Stimulated activated CD8-positive, alpha-beta memory T cell treated with anti-CD3 and anti-CD28 coated beads, Interleukin-15, amount 100 ng/mL, for 1 hour (primary cell): ENCODE data around the gene ITFG1.
"Not testable (repeated sequence)": the region's sequence is repeated elsewhere in the genome, so short reads cannot be mapped to it uniquely, and the experiment has no call there.

Experiments
- DNase-seq: peaks from one replicate; pipeline ENCODE4 v3.0.0-alpha.2; 2020; ENCODE audit warnings: low read depth

ITFG1 gene

GRCh38 chr16:47473004-47473403 is 12.1 kb upstream of the ITFG1 start:
- DNase-seq, result not testable (repeated sequence)

GRCh38 chr16:47470810-47471209 is 9.9 kb upstream of the ITFG1 start:
- DNase-seq, result no peak

GRCh38 chr16:47470211-47470610 is 9.3 kb upstream of the ITFG1 start:
- no peak for DNase-seq

- no peak for DNase-seq
Observed at GRCh38 chr16:47469227-47469626, 8.4 kb upstream of the ITFG1 start.

DNA sequence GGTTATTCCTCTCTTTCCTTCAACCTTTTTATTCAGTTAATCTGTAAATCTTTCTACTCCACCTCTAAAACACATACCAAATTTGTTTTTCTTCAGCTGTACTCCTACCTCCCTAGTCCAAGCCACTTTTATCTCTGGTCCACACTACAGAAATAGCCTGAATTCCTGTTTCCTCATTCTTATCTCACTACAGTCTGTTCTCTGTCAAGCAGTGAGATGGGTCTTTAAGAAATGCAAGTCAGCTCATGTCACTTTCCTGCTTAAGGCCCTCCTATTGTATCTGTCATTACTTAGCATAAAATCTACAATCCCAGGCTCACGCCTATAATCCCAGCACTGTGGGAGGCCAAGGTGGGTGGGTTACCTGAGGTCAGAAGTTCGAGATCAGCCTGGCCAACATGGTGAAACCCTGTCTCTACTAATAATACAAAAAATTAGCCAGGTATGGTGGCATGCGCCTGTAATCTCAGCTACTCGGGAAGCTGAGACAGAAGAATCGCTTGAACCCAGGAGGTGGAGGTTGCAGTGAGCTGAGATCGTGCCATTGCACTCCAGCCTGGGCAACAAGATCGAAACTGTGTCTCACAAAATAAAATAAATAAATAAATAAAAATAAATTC is 7.3 kb upstream of the ITFG1 start:
- not testable (repeated sequence) for DNase-seq

DNA sequence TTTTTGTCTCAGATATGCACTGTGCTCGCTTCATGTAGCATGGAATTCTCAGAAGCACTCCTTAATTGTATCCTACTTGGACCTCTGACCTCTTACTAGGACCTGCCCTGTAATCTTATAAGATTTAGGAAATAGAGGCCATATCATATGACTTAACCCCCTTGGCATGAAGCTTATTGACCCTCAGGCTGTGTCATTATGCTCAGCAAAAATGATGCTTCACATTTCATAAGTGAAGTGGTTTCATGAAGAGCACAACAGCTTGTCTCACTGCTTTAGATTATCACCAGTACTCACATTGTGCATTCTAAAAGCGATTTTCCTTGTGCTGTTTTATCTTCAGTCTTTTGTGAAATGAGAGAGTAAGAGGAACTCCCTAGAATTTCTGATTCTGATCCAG is 6.6 kb upstream of the ITFG1 start:
- no peak for DNase-seq

GRCh38 chr16:47465919-47466630 is 5.2 kb upstream of the ITFG1 start:
- no peak for DNase-seq

GRCh38 chr16:47463771-47464624 is 3.1 kb upstream of the ITFG1 start:
- no peak for DNase-seq

GRCh38 chr16:47461598-47462266 is 869 bp upstream of the ITFG1 start:
- DNase-seq, result no peak

DNA sequence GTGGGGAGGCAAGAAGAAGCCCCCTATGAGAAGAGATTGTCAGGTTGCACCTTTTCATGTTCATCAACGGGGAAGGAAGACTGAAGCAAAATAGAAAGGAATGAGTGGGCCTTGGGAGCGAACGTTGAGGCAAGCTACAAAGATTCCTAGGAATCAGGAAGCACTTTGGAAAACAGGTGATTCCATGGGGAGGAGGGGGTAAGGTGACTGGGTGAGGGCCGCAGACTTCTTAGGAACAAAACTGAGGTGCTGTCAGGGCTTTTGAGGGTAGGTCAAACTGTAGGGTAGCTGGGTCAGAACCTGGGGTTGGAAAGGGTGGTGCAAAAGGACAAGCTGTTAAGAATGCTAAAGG is 528 bp downstream of the ITFG1 start:
- DNase-seq, result no peak

DNA sequence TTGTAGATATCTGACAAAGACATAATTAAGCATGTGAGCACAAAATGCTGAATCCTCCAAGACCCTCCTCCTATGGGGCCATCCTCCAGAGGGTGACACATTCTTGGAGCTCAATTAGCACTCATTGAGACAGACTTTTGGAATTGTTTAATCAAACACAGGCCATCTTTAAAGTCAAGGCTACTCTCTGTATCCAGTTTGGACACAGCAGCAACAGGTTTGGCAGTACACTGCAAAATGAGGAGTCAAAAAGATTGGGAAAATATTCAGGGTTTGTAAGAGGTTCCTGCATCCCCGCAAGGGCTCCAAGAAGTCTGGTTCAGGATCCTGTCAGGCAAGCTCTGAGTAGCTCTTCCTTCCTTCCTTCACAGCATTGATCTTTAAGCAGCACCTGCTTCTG is 1.3 kb downstream of the ITFG1 start:
- no peak for DNase-seq

DNA sequence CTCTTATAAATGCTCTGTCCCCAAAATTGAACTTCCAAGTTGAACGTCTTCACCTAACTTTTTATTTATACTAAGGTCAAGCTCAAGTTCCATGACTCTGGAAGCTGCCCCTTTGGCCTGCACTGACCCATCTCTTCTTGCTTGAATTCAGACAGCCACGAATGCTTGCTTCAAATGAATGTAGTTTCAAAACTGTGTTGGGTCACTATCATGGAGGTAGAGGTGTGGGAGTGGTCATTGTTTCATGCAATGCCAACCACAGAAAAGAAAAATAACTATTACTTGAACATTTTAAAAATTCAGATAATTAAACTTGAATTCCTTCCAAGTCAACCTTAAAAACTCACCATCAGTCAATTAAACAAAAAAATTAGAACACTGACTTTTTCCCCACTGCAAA is 2.5 kb downstream of the ITFG1 start:
- no peak for DNase-seq

DNA sequence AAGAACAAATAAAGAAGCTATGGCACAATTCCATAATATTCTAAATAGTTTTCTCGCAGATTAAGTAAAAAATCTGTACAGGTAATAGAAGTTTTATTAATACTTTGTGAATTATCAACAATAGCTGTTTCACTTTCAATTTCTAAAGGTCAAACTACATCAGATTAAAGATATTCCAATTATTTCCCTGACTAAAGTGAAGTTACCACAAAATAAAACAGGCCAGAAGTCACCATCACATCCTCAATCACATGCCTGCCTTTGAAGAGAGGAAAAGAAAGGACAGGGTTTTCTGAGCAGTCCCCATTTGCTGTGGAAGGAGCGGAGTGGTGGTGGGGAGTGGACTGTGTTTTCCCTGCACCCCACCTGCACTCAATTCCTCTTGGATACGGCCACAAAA is 11.1 kb downstream of the ITFG1 start:
- no peak for DNase-seq

DNA sequence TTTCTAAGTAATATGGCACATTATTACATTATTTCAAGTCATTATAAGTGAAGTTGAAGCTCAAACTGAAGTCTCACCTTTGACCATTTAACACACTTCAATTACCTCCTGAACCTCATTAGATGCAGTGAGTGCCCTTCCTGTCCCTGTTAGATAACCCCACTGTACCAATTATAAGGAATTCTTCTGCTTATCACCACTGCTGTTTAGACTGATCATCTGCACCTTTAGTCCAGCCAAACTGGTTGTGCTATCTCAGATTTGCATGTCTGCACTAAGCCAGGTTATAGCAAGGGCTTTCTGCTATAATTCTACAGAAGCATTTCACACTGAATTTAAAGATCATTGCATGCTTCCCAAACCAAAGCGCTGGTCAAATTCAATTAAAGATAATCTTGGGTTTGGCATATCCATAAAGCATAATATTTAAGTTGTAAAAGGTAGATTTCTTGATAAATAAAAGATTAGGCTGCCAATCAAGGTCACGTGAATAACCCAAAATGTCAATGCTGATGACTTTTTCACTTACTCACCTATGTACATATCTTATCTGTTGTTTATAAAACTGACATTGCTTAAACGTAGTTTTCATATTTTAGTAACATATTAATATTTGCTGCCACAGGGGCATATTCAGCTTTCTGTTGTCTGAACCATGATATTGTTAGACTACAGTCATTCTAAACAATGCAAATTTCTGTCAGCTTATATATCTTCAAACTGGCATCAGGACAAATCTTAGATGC is 11.9 kb downstream of the ITFG1 start:
- no peak for DNase-seq

- DNase-seq, result no peak
Observed at GRCh38 chr16:47446431-47446830, 14.4 kb downstream of the ITFG1 start.

DNA sequence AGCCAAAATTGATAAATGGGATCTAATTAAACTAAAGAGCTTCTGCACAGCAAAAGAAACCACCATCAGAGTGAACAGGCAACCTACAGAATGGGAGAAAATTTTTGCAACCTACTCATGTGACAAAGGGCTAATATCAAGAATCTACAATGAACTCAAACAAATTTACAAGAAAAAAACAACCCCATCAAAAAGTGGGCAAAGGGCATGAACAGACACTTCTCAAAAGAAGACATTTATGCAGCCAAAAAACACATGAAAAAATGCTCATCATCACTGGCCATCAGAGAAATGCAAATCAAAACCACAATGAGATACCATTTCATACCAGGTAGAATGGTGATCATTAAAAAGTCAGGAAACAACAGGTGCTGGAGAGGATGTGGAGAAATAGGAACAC is 18.0 kb downstream of the ITFG1 start:
- DNase-seq, result not testable (repeated sequence)

DNA sequence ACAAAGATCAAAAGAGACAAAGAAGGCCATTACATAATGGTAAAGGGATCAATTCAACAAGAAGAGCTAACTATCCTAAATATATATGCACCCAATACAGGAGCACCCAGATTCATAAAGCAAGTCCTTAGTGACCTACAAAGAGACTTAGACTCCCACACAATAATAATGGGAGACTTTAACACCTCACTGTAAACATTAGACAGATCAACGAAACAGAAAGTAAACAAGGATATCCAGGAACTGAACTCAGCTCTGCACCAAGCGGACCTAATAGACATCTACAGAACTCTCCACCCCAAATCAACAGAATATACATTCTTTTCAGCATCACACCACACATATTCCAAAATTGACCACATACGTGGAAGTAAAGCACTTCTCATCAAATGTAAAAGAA is 20.8 kb downstream of the ITFG1 start:
- not testable (repeated sequence) for DNase-seq

DNA sequence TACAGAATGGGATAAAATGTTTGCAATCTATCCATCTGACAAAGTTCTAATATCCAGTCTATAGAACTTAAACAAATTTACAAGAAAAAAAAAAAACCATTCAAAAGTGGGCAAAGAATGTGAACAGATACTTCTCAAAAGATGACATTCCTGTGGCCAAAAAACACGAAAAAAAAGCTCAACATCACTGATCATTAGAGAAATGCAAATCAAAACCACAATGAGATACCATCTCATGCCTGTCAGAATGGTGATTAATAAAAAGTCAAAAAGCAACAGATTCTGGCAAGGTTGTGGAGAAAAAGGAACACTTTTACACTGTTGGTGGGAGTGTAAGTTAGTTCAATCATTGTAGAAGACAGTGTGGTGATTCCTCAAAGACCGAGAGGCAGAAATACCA is 26.6 kb downstream of the ITFG1 start:
- DNase-seq, result not testable (repeated sequence)

- DNase-seq, result no peak
Observed at GRCh38 chr16:47431960-47432359, 28.9 kb downstream of the ITFG1 start.

GRCh38 chr16:47426806-47427205 is 34.1 kb downstream of the ITFG1 start:
- DNase-seq, result no peak

DNA sequence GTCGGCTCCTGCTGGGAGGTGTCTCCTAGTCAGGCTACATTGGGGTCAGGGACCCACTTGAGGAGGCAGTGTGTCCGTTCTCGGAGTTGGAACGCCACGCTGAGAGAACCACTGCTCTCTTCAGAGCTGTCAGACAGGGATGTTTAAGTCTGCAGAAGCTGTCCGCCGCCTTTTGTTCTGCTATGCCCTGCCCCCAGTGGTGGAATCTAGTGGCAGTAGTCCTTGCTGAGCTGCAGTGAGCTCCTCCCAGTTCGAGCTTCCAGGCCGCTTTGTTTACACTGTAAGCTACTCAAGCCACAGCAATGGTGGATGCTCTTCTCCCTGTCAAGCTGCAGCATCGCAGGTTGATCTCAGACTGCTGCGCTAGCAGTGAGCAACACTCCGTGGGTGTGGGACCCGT is 36.0 kb downstream of the ITFG1 start:
- DNase-seq, result no peak

DNA sequence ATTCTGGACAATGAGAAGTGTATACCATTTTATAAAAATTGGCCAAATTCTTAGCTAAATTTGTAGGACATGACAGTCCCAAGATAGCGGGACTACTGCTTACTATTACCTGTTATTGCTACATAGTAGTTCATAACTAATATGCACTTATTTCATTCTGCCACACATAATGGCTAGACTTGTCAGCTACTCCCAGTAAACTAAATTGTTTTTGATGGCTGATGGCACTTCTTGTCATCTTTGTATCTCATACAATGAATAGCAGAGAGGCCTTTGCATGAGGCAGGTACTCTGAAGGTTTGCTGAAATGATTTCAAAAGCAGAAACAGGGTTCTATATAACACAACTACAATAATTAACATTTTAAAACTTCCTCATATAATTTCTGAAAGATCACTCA is 44.0 kb downstream of the ITFG1 start:
- no peak for DNase-seq
